ENCODE data around the gene CDH8.

The CDH8 gene

DNA sequence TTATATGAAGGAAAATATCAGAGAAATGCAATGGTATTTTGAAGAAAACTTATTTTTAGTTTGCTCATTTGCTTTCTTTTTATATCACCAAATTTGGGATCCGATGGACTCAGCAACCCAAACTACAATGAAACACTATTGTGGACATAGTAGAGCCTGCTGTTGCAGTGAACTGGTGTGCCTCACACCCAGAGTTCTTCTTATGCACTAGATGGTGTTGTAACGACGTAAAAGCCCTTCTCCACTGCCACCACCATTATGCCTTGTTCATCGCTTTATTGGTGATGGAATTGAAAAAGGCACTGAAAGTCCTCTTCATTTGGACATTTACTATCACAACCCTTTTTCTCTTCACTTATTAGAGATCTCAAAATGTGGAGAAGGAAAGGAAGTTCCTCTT, 381.3 kb downstream of the CDH8 start:
- DNase-seq: peak in 26 of 56 donors; percentile 0 to 53 (median 12)

DNA sequence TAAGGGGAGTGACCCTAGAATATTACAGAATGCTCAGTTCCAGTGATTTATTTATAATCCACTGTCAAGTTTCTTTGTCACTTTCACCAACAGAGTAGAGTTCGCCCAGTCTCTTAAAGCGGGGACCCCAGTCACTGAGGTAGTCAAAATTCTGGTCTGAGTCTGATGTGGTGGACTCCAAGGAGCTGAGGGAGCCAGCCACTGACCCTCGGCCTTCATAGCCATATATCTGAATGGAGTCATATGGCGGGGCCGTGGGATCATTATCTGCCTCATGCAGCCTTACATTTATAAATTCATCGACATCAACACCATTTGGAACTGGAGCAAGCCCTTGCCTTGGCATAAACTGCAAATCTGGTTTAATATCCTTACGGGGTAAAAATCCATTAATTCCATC, 382.7 kb downstream of the CDH8 start:
- DNase-seq: no peak

- DNase-seq: no peak
Measured at GRCh38 chr16:61645561-61645960, 390.7 kb downstream of the CDH8 start.

GRCh38 chr16:61644736-61645135, 391.5 kb downstream of the CDH8 start:
- DNase-seq: no peak

DNA sequence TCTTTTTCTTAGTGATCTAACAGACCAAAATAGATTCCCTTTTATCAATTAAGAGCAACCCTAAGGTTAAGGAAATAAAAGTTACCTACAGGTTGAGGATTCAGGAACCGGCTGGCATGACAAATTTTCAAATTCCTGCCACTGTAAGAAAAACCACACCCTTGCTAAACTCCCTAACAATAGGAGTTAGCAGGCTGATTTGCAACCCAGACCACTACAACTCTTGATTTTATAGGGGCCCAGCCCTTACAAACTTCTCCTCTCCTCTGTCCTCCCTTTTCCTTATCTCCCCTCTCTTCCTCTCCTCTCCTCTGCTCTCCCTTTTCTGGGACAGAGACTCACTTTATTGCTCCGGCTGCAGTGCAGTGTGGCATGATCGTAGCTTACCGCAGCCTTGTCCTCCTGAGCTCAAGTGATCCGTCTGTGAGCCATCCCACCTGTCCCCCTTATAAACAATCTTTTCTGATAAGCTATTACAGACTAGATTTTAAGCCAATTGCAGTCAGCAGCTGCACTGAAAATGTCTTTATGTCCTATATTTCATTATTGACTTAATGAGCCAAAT, 418.9 kb downstream of the CDH8 start:
- no peak for DNase-seq

GRCh38 chr16:61616088-61616487, 420.1 kb downstream of the CDH8 start:
- DNase-seq: no peak

- DNase-seq: no peak
Measured at GRCh38 chr16:61611847-61612491, 424.3 kb downstream of the CDH8 start.

GRCh38 chr16:61606581-61606980, 429.7 kb downstream of the CDH8 start:
- no peak for DNase-seq

All from nucleus accumbens (tissue), 56 donors.